Medulla oblongata (tissue), 1 donor: ENCODE results near the gene CADM1.
A peak's percentile ranks its signal among the peaks of the same experiment; 100 is the strongest.
"Not testable (repeated sequence)": the region's sequence is repeated elsewhere in the genome, so short reads cannot be mapped to it uniquely, and the experiment has no call there.

Experiments
- DNase-seq: peaks from one replicate; pipeline ENCODE4 v3.0.0-alpha.2; 2015; ENCODE audit errors: extremely low spot score

Gene CADM1

GRCh38 chr11:115477410-115477809 lies 26.8 kb downstream of the CADM1 start:
- no peak for DNase-seq

- DNase-seq: no peak
Measured at GRCh38 chr11:115476463-115477286, 27.5 kb downstream of the CADM1 start.

- DNase-seq: no peak
Measured at GRCh38 chr11:115475564-115475963, 28.7 kb downstream of the CADM1 start.

GRCh38 chr11:115474306-115474705 lies 29.9 kb downstream of the CADM1 start:
- not testable (repeated sequence) for DNase-seq

- DNase-seq: no peak
Measured at GRCh38 chr11:115473167-115473566, 31.0 kb downstream of the CADM1 start.

GRCh38 chr11:115471367-115471766 lies 32.8 kb downstream of the CADM1 start:
- peak; percentile 14 for DNase-seq

- no peak for DNase-seq
Measured at GRCh38 chr11:115470928-115471327, 33.3 kb downstream of the CADM1 start.

GRCh38 chr11:115469361-115469760 lies 34.9 kb downstream of the CADM1 start:
- DNase-seq: no peak

- no peak for DNase-seq
Measured at GRCh38 chr11:115466122-115466521, 38.1 kb downstream of the CADM1 start.

- no peak for DNase-seq
Measured at GRCh38 chr11:115464269-115464668, 39.9 kb downstream of the CADM1 start.

GRCh38 chr11:115463606-115464005 lies 40.6 kb downstream of the CADM1 start:
- DNase-seq: no peak

- DNase-seq: no peak
Measured at GRCh38 chr11:115462757-115463156, 41.5 kb downstream of the CADM1 start.

GRCh38 chr11:115462004-115462541 lies 42.1 kb downstream of the CADM1 start:
- peak; percentile 34 for DNase-seq

GRCh38 chr11:115460512-115460911 lies 43.7 kb downstream of the CADM1 start:
- no peak for DNase-seq

- no peak for DNase-seq
Measured at GRCh38 chr11:115459563-115459962, 44.7 kb downstream of the CADM1 start.

GRCh38 chr11:115458877-115459276 lies 45.3 kb downstream of the CADM1 start:
- DNase-seq: peak; percentile 9

GRCh38 chr11:115456019-115456418 lies 48.2 kb downstream of the CADM1 start:
- DNase-seq: no peak

GRCh38 chr11:115455613-115456012 lies 48.6 kb downstream of the CADM1 start:
- DNase-seq: no peak

GRCh38 chr11:115454525-115454924 lies 49.7 kb downstream of the CADM1 start:
- no peak for DNase-seq

- DNase-seq: no peak
Measured at GRCh38 chr11:115453693-115454490, 50.3 kb downstream of the CADM1 start.

- DNase-seq: no peak
Measured at GRCh38 chr11:115452241-115452640, 52.0 kb downstream of the CADM1 start.

GRCh38 chr11:115450519-115450918 lies 53.7 kb downstream of the CADM1 start:
- no peak for DNase-seq
